Kidney glomerular epithelial cell (primary cell): Measurements from ENCODE around the gene PTX4.

Experiments
- DNase-seq: peaks from one replicate; lab custom pipeline; 2025; lab: John Stamatoyannopoulos, UW

Gene PTX4

GRCh38 chr16:1459967-1460366, 28.8 kb downstream of the PTX4 start:
- DNase-seq, result no peak

GRCh38 chr16:1458977-1459341, 29.8 kb downstream of the PTX4 start:
- DNase-seq, result no peak

GRCh38 chr16:1458336-1458976, 30.3 kb downstream of the PTX4 start:
- DNase-seq, result no peak

- no peak for DNase-seq
Observed at GRCh38 chr16:1457489-1458245, 31.1 kb downstream of the PTX4 start.

- no peak for DNase-seq
Observed at GRCh38 chr16:1456951-1457350, 31.8 kb downstream of the PTX4 start.

- no peak for DNase-seq
Observed at GRCh38 chr16:1455190-1456171, 33.3 kb downstream of the PTX4 start.

- DNase-seq, result no peak
Observed at GRCh38 chr16:1454561-1454960, 34.2 kb downstream of the PTX4 start.

GRCh38 chr16:1453316-1453715, 35.4 kb downstream of the PTX4 start:
- no peak for DNase-seq

GRCh38 chr16:1452530-1452929, 36.2 kb downstream of the PTX4 start:
- DNase-seq, result no peak

- no peak for DNase-seq
Observed at GRCh38 chr16:1451702-1452392, 36.9 kb downstream of the PTX4 start.

- DNase-seq, result no peak
Observed at GRCh38 chr16:1450841-1451240, 37.9 kb downstream of the PTX4 start.

- no peak for DNase-seq
Observed at GRCh38 chr16:1450218-1450617, 38.5 kb downstream of the PTX4 start.

- no peak for DNase-seq
Observed at GRCh38 chr16:1449201-1449788, 39.4 kb downstream of the PTX4 start.

GRCh38 chr16:1448536-1449116, 40.1 kb downstream of the PTX4 start:
- DNase-seq, result no peak

- no peak for DNase-seq
Observed at GRCh38 chr16:1447965-1448364, 40.8 kb downstream of the PTX4 start.

GRCh38 chr16:1446296-1447080, 42.3 kb downstream of the PTX4 start:
- DNase-seq, result no peak

- DNase-seq, result no peak
Observed at GRCh38 chr16:1445518-1446203, 43.1 kb downstream of the PTX4 start.

GRCh38 chr16:1444730-1445517, 43.8 kb downstream of the PTX4 start:
- no peak for DNase-seq
